RKO (cell line): ENCODE data around the gene DPYSL4.

Source experiments
- DNase-seq: peaks from one replicate; pipeline ENCODE4 v3.0.0-alpha.2; 2016; ENCODE audit warnings: low spot score

DPYSL4 gene

DNA sequence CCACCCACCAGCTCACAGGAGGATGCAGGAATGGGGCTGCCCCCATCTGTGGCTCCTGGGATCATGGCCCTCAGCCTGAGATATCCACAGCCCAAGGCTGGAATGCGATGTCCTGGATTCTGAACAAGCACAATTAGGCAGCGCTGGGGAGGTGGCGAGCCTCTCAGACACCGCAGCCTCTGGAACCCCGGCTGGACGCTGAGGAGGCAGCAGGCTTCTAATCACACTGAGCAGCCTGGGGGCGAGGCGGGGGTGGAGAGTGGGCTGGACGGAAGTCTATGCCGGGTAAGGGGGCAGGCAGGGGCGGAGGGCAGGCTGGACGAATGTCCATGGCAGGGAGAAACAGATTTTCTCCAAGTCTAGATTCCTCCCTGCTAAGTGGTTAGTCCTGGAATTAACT lies 56.4 kb downstream of the DPYSL4 start:
- no peak for DNase-seq

DNA sequence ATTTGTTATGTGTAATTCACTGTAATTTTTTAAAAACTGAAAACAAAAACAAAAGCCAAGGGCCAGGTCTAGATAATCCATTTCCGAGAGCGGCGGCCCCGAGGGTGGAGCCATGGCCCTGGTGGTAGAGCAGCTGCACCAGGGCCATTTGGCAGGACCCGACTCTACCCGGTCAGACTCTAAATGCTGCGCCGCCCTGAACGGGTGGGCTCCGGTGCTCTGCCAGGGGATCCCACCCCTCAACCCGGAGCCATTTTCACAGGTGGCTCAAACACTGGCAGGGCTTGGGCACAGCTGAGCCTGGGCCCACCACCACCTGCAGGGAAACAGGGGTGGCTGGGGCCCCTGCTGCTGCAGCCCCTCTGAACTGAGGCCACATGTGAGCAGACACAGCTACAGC lies 56.9 kb downstream of the DPYSL4 start:
- DNase-seq: no peak

- DNase-seq: no peak
Observed at GRCh38 chr10:132245056-132245455, 58.3 kb downstream of the DPYSL4 start.

DNA sequence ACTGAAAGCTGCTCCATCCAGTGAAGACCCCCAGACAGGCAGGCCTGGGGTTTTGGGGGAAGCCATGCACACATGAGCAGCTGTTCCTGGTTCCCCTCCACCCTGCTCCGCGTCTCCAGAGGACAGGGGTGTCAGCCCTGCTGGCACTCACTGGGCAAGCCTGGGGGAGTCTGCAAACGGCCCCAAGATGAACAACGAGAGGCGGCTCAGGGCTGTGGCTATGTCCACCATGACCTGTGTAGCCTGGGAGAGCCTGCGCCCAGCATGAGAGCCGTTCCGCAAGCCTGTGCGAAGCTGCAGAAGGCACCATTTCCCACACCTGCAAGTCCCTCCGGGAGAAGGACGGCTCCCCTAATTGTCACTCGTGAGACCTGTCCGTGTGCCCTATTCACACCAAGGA lies 59.5 kb downstream of the DPYSL4 start:
- no peak for DNase-seq

DNA sequence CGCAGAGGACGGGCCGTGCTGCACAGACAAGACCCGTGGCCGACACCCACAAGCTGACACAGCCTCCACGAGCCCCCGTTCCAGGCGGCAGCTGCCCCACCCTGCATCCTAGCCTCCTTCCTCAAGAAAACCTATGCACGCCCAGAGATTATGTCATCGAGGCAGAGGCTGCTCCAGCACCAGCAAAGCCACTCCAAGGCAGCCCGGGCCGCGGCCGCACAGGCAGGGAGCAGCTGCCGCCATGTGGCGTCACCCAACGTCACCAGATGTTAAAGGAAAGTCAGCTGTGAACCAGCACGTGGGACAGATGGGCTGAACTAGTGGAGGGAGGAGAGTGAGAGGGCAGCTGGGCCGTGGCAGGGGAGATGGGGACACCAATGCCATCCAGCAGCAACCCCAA lies 61.2 kb downstream of the DPYSL4 start:
- no peak for DNase-seq

DNA sequence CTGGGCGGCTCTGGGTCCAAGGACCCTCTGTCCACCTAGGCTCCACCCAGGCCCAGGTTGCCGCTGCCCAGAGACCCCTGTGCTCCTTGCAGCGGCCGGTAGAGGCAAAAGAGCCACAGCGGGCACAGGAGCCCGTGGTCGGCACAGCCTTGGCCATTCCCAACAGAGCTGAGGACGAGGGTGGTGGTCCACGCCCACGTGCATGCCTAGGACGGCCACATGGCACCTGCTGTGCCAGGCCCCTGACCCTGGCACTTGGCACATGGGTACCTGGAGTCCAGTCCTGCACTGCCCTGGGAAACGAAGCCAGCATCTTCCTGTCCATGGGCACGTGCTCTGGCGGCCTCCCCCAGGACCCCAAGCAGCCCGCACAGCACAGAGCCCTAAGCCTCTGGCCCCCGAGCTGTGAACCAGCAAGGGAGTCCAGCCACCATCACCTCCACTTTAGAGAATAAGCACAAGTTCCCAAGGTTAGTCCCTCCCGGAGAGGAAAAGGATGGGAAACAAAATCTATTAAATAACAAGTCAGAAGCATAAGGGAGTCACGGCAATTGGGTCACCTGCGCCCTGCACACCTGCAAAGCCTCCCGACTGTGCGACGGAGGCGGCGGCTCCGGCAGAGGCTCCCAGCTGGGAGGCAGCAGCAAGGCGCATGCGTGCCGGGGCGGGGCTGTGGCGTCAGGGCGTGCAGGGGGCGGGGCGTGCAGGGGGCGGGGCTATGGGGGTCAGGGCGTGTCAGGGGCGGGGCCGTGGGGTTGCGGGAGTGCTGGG lies 61.9 kb downstream of the DPYSL4 start:
- peak; percentile 76 for DNase-seq

DNA sequence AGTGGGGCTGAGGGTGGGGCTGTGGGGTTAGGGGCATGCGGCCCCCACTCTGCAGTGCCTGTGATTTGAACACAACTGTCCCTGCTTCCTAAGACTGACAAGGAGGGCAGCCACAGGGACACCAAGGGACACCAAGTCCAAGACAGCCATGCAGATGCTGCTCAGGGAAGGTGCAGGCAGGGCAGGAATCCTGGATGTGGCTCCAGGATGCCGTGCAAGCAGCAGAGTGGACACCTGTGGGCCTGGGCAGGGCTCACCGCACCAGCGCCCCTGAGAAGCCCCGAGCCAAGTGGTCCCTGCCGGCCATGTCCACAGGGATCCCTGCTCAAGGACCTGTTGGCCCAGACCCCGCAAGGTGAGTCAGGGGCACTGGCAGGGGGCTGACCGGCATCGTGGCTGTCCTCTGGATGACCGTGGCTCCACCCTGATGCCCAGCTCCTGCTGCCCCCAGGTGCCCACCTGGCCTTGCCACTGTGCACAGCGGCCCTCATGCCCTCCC lies 62.5 kb downstream of the DPYSL4 start:
- DNase-seq: no peak

DNA sequence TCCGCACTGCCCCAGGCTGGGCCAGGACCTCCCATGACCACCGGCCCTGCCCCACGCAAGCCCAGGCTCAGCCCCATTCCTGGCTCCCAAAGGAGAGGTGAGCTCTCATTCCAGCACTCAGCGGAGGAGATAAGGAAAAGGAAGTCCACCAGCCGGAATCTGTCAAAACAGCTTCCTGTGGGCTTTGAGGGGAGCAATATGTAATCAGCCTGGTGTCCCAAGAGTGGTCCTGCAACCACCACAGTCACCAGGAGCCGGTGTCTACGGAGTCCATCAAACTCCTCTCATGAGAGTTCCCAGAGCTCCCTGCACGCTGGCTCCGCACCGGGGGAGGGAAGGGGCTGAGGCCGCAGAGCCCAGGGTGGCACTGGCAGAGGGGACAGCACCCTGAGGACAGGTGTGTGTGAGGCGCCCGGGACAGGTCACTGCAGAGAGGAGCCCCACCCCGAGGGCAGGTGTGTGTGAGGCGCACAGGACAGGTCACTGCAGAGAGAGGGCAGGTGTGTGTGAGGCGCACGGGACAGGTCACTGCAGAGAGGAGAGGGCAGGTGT lies 63.2 kb downstream of the DPYSL4 start:
- no peak for DNase-seq

- no peak for DNase-seq
Observed at GRCh38 chr10:132250481-132251475, 64.0 kb downstream of the DPYSL4 start.

- no peak for DNase-seq
Observed at GRCh38 chr10:132251928-132252327, 65.2 kb downstream of the DPYSL4 start.

DNA sequence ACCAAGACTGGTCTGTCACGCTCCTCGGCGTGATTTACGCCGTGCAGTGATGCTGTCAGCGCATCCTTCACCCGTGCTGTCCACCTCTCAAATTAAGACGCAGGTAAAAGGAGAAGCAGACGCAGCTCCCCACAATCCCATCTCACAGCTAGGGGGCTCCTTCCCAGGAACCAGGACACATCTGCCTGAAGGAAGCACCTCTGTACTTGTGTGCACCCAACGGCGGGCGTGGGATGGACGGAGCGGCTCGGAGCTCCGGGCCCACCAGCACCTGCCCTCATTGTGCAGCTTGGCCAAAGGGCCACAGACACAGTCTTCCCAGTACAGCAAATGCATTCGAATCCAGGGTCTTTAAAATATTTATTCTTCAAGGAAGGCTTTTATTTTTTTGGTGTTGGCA lies 65.7 kb downstream of the DPYSL4 start:
- no peak for DNase-seq

GRCh38 chr10:132253092-132253687 lies 66.4 kb downstream of the DPYSL4 start:
- DNase-seq: no peak

DNA sequence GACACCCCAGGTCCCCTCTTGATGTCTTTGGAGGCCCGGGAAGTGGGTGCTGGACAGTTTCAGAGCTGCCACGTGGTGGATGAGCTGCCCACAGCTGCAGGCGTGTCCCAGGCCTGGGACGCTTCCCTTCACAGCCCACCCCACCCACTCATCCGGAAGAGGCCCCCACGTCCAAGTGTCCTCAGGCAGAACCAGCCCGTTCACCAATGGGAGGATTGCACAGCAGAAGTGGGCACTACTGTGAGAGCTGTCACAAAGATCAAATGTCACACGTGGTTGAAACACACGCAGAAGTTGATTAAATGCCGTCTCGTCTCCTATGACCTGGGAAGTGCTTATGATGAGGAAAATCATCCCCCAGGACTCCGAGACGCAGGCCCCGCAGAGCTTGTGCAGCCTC lies 68.1 kb downstream of the DPYSL4 start:
- no peak for DNase-seq
